HG03039 (cell line): ENCODE data around the gene OR52L1.
"Not testable (repeated sequence)": the region's sequence is repeated elsewhere in the genome, so short reads cannot be mapped to it uniquely, and the experiment has no call there.

ENCODE experiments used
- ATAC-seq: cut with Tn5 transposase; IDR thresholded peaks from one replicate; pipeline ENCODE4 v1.9.1; 2021; ENCODE audit warnings: mild to moderate bottlenecking, moderate library complexity; ENCODE audit not compliant: unreplicated experiment

OR52L1 gene

GRCh38 chr11:5986885-5987284, at the start of gene OR52L1:
Gene OR52L1, minus strand, starts transcription at chr11:5986985. Its CDS starts 55 bp downstream, at chr11:5986930.
- ATAC-seq: no peak

GRCh38 chr11:6030708-6031405, 44.1 kb upstream of the OR52L1 start, which contains the start of gene OR56A1:
Gene OR56A1, minus strand, starts transcription at chr11:6030758. Its CDS starts 3,066 bp downstream, at chr11:6027692.
- no peak for ATAC-seq

- no peak for ATAC-seq
These were observed 40.7 kb upstream of the OR52L1 start for GRCh38 chr11:6027501-6027900.

- ATAC-seq: no peak
These were observed 38.3 kb upstream of the OR52L1 start for GRCh38 chr11:6025056-6025455.

GRCh38 chr11:6022956-6023355, 36.2 kb upstream of the OR52L1 start:
- ATAC-seq: no peak

- ATAC-seq: no peak
These were observed 26.3 kb upstream of the OR52L1 start for GRCh38 chr11:6013042-6013441.

GRCh38 chr11:6012035-6012668, 25.4 kb upstream of the OR52L1 start:
- ATAC-seq: no peak

GRCh38 chr11:6006846-6007245, 20.1 kb upstream of the OR52L1 start, which contains the start of gene OR56A4:
Gene OR56A4, minus strand, starts transcription at chr11:6006946. Its CDS starts 3,954 bp downstream, at chr11:6002992.
- no peak for ATAC-seq

GRCh38 chr11:6006395-6006794, 19.6 kb upstream of the OR52L1 start:
- no peak for ATAC-seq

- no peak for ATAC-seq
These were observed 15.5 kb upstream of the OR52L1 start for GRCh38 chr11:6002202-6002699.

- no peak for ATAC-seq
These were observed 8.0 kb upstream of the OR52L1 start for GRCh38 chr11:5994791-5995190.

GRCh38 chr11:5992604-5993251, 5.9 kb upstream of the OR52L1 start:
- no peak for ATAC-seq

- no peak for ATAC-seq
These were observed 5.4 kb upstream of the OR52L1 start for GRCh38 chr11:5992150-5992549.

- ATAC-seq: no peak
These were observed 2.4 kb upstream of the OR52L1 start for GRCh38 chr11:5989203-5989602.

- no peak for ATAC-seq
These were observed 3.3 kb downstream of the OR52L1 start for GRCh38 chr11:5983443-5983842.

- ATAC-seq: no peak
These were observed 13.3 kb downstream of the OR52L1 start for GRCh38 chr11:5973530-5973929.

GRCh38 chr11:5968394-5968793, 18.4 kb downstream of the OR52L1 start, which contains the start of gene OR56A5:
Gene OR56A5, minus strand, starts transcription at chr11:5968494. Its CDS starts 0 bp downstream, at chr11:5968494.
- ATAC-seq: no peak

- ATAC-seq: no peak
These were observed 19.1 kb downstream of the OR52L1 start for GRCh38 chr11:5967708-5968107.

GRCh38 chr11:5966958-5967357, 19.8 kb downstream of the OR52L1 start:
- no peak for ATAC-seq

GRCh38 chr11:5960704-5961320, 26.0 kb downstream of the OR52L1 start:
- not testable (repeated sequence) for ATAC-seq

- no peak for ATAC-seq
These were observed 31.2 kb downstream of the OR52L1 start for GRCh38 chr11:5955586-5955985.
